HepG2 (cell line): ENCODE results near the gene URM1.

ENCODE experiments used
- ARNT ChIP-seq: fragments of 450-650 bp; IDR thresholded peaks from 2 replicates; pipeline ENCODE4 v1.6.1; 2017
- EP300 ChIP-seq, 3 experiments: sonication (generic) in 1 of 3; formaldehyde crosslinking in 1 of 3; IDR thresholded peaks; 2 replicates each; pipeline versions ENCODE4 v1.5.1 to v1.6.1; 2011 to 2020; ENCODE audit warnings: low read depth in 2 of 3, low read length in 2 of 3, borderline replicate concordance in 1 of 3, improper control_type of control experiment in 1 of 3, mild to moderate bottlenecking in 1 of 3, missing genetic modification reagents in 1 of 3, moderate library complexity in 1 of 3
- FOSL1 ChIP-seq: sonication (generic); formaldehyde crosslinking; IDR thresholded peaks from 2 replicates; pipeline ENCODE4 v1.9.0; 2021; ENCODE audit warnings: missing genetic modification reagents, borderline replicate concordance
- MYC ChIP-seq: sonication (generic); formaldehyde crosslinking; IDR thresholded peaks from 2 replicates; pipeline ENCODE4 v1.9.0; 2021; ENCODE audit warnings: missing genetic modification reagents, borderline replicate concordance
- POLR2A ChIP-seq, 2 experiments: IDR thresholded peaks; 2 replicates each; pipeline ENCODE4 v1.6.1; 2011; ENCODE audit warnings: low read depth in 2 of 2, low read length in 2 of 2, mild to moderate bottlenecking in 1 of 2, moderate library complexity in 1 of 2; ENCODE audit not compliant: insufficient read depth in 1 of 2
- POLR2AphosphoS2 ChIP-seq: IDR thresholded peaks from 2 replicates; pipeline ENCODE4 v1.6.1; 2011; ENCODE audit warnings: low read depth, low read length, improper control_type of control experiment
- RAD21 ChIP-seq: fragments of 450-650 bp; formaldehyde crosslinking; IDR thresholded peaks from 2 replicates; pipeline ENCODE4 v1.5.0; 2020; ENCODE audit warnings: mild to moderate bottlenecking
- SOX5 ChIP-seq: IDR thresholded peaks from 2 replicates; pipeline ENCODE4 v1.6.1; 2016; ENCODE audit warnings: borderline replicate concordance
- SRF ChIP-seq: IDR thresholded peaks from 2 replicates; pipeline ENCODE4 v1.6.1; 2011; ENCODE audit warnings: mild to moderate bottlenecking, low read depth, low read length, moderate library complexity
- TF ChIP-seq, protein P1 (sequence below): sonication (generic); formaldehyde crosslinking; IDR thresholded peaks from 2 replicates; pipeline ENCODE4 v1.5.0; 2020; ENCODE audit warnings: mild to moderate bottlenecking, missing genetic modification reagents

DNA sequence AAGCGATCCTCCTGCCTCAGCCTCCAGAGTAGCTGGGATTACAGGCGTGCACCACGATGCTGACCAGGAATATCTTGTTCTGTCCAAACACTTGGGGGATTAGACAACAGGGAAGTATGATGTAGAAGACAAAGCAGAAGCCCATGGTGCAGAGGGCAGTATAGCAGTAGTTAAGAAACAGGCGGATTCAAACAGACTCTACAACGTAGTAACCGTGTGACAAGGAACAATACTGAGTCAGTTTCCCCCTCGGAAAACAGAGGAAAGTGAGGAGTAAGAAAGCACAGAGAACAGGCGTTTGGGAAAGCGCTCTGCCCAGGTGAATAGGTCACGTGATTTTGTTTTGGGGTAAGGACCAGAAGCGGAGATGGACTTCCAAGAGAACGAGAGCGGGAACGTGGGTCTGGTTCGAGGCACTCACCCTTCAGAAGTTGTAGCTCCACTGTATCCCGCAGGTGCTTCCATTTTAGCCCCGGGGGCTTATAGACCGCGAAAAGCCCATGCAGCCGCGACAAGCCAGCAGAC lies 49.2 kb upstream of the URM1 start:
- no peak for TF ChIP-seq POLR2A (IDR thresholded peaks at IDR 0.05; ENCODE audit: insufficient read depth in 1 of 2, low read depth in 2 of 2, low read length in 2 of 2)
- TF ChIP-seq SOX5 (CRISPR knock-in tag) = no peak
- TF ChIP-seq EP300 (IDR thresholded peaks at IDR 0.05; ENCODE audit: low read depth in 2 of 2, low read length in 2 of 2) = no peak
- TF ChIP-seq EP300 (CRISPR knock-in tag; IDR thresholded peaks at IDR 0.05; ENCODE audit: borderline replicate concordance) = no peak
- TF ChIP-seq FOSL1 = no peak
- TF ChIP-seq, protein P1, sequence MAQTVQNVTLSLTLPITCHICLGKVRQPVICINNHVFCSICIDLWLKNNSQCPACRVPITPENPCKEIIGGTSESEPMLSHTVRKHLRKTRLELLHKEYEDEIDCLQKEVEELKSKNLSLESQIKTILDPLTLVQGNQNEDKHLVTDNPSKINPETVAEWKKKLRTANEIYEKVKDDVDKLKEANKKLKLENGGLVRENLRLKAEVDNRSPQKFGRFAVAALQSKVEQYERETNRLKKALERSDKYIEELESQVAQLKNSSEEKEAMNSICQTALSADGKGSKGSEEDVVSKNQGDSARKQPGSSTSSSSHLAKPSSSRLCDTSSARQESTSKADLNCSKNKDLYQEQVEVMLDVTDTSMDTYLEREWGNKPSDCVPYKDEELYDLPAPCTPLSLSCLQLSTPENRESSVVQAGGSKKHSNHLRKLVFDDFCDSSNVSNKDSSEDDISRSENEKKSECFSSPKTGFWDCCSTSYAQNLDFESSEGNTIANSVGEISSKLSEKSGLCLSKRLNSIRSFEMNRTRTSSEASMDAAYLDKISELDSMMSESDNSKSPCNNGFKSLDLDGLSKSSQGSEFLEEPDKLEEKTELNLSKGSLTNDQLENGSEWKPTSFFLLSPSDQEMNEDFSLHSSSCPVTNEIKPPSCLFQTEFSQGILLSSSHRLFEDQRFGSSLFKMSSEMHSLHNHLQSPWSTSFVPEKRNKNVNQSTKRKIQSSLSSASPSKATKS (CRISPR knock-in tag) = no peak; the same call in 1 of the 2 replicates
- no peak for TF ChIP-seq MYC (CRISPR knock-in tag)
- no peak for TF ChIP-seq POLR2AphosphoS2
- TF ChIP-seq ARNT = no peak
- no peak for TF ChIP-seq SRF
- no peak for TF ChIP-seq RAD21 (CRISPR knock-in tag)
